ENCODE results near the gene ROPN1L. TPM values are rescaled to one million over a fixed set of nuclear protein-coding genes. Genes with fewer than 3 reads are reported as not detected.
A peak's percentile ranks its signal among the peaks of the same experiment; 100 is the strongest.

Gene ROPN1L
- total RNA-seq, 1 experiment from 2014 or later: 0.66 TPM

- Histone ChIP-seq H3K9me3 (ENCODE audit: control insufficient read depth in 1 of 2, insufficient read depth in 1 of 2, low read depth in 1 of 2, low read length in 2 of 2) (no peaks in the 10 kb centered on the region), H3K79me2 (ENCODE audit: insufficient read depth, low read length) (no peaks in the 10 kb centered on the region), H3K9me2 (ENCODE audit: insufficient read depth) (no peaks in the 10 kb centered on the region), H3K4me2 (ENCODE audit: low read length) (no peak overlapping the region), H3K36me3 (ENCODE audit: control insufficient read depth in 1 of 2, insufficient read depth in 2 of 2, low read length in 2 of 2) (no peaks in the 10 kb centered on the region), H3K4me3 (replicated peaks in 1 of 2; ENCODE audit: low read depth in 1 of 2, low read length in 2 of 2) (no peak overlapping the region), H3K9ac (ENCODE audit: low read length) (no peak overlapping the region), H3K4me1 (ENCODE audit: control insufficient read depth in 1 of 2, insufficient read depth in 2 of 2, low read length in 2 of 2) (peaks cover 6 to 24% of the 10 kb centered on the region in 2 experiments; a peak in 3 of 4 replicates), H3K27ac (ENCODE audit: low read depth, low read length) (no peak overlapping the region), H4K20me1 (ENCODE audit: insufficient read depth) (no peaks in the 10 kb centered on the region), H3K27me3 (ENCODE audit: insufficient read depth, low read length) (no peaks in the 10 kb centered on the region), H2AFZ (ENCODE audit: low read depth, low read length, poor library complexity, severe bottlenecking) (no peak overlapping the region)
- BruUV-seq (replicated peaks): no TSS peak
- CTCF ChIA-PET: interaction anchor here (0.6 to 1.0 kb wide), 2 partner anchors 12 kb away, joined by 3 to 6 read pairs; no protein-coding TSS in a partner anchor
- RAD21 ChIA-PET (ENCODE audit: low non-redundant PET in 1 of 2, low total read pairs in 2 of 2, uncharacterized antibody in 2 of 2, unreplicated experiment in 2 of 2): interaction anchor here in 1 of 2 experiments (0.6 kb wide), 1 partner anchor 343 kb away, joined by 6 read pairs; no protein-coding TSS in a partner anchor
- DNase-seq (ENCODE audit: low read depth, low spot score) (no peak), ATAC-seq (peak; percentile 36)
- TF ChIP-seq EGR1 (IDR thresholded peaks at IDR 0.05; ENCODE audit: low read depth): no peak
- no peak for TF ChIP-seq ATF3 (IDR thresholded peaks at IDR 0.05)
- no peak for TF ChIP-seq SIN3A (IDR thresholded peaks at IDR 0.05; ENCODE audit: low read depth)
- TF ChIP-seq, protein P1, sequence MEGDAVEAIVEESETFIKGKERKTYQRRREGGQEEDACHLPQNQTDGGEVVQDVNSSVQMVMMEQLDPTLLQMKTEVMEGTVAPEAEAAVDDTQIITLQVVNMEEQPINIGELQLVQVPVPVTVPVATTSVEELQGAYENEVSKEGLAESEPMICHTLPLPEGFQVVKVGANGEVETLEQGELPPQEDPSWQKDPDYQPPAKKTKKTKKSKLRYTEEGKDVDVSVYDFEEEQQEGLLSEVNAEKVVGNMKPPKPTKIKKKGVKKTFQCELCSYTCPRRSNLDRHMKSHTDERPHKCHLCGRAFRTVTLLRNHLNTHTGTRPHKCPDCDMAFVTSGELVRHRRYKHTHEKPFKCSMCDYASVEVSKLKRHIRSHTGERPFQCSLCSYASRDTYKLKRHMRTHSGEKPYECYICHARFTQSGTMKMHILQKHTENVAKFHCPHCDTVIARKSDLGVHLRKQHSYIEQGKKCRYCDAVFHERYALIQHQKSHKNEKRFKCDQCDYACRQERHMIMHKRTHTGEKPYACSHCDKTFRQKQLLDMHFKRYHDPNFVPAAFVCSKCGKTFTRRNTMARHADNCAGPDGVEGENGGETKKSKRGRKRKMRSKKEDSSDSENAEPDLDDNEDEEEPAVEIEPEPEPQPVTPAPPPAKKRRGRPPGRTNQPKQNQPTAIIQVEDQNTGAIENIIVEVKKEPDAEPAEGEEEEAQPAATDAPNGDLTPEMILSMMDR (IDR thresholded peaks at IDR 0.05 in 2 of 3, conservative IDR thresholded peaks at IDR 0.05 in 1 of 3; ENCODE audit: borderline replicate concordance in 1 of 3, insufficient read depth in 1 of 3, low read depth in 2 of 3, low read length in 2 of 3): no peak
- TF ChIP-seq, protein P2, sequence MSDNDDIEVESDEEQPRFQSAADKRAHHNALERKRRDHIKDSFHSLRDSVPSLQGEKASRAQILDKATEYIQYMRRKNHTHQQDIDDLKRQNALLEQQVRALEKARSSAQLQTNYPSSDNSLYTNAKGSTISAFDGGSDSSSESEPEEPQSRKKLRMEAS (IDR thresholded peaks at IDR 0.05): no peak
- TF ChIP-seq FOSL1 (IDR thresholded peaks at IDR 0.05; ENCODE audit: low read depth): no peak
- TF ChIP-seq ELF1 (IDR thresholded peaks at IDR 0.05; ENCODE audit: borderline replicate concordance, low read depth): no peak
- TF ChIP-seq POLR2A (IDR thresholded peaks at IDR 0.05; ENCODE audit: borderline replicate concordance, extremely low read depth, insufficient read depth, insufficient read length): no peak
- no peak for TF ChIP-seq CBX3 (IDR thresholded peaks at IDR 0.05; ENCODE audit: low read depth)
- no peak for TF ChIP-seq SRF (IDR thresholded peaks at IDR 0.05; ENCODE audit: low read depth)
- intact Hi-C loops (cut with micrococcal nuclease): no loop called here
- POLR2A ChIA-PET: no interaction called here
These were observed 60.9 kb downstream of the ROPN1L start for GRCh38 chr5:10502578-10502977.

Measured in HCT116 (cell line).